MM.1S (cell line): ENCODE measurements around the gene POMC.

Experiments
- DNase-seq: peaks from one replicate; pipeline ENCODE4 v3.0.0-alpha.2; 2015
- H2AFZ ChIP-seq: fragments of 300-600 bp; sonication (generic); 2 replicates; pipeline ENCODE4 v1.6.0; 2016; ENCODE audit warnings: antibody characterized with exemption, low read length
- H3F3A ChIP-seq: fragments of 300-600 bp; sonication (generic); 2 replicates; pipeline ENCODE4 v1.6.1; 2016; ENCODE audit warnings: mild to moderate bottlenecking, antibody characterized with exemption, low read length, moderate library complexity, mixed read lengths; ENCODE audit not compliant: insufficient read depth
- H3K27ac ChIP-seq: fragments of 300-600 bp; sonication (generic); 2 replicates; pipeline ENCODE4 v1.5.1; 2016; ENCODE audit warnings: mild to moderate bottlenecking, low read length
- H3K27me3 ChIP-seq: fragments of 300-600 bp; sonication (generic); replicated peaks from 2 replicates; pipeline ENCODE4 v1.6.0; 2016; ENCODE audit warnings: low read length; ENCODE audit not compliant: insufficient read depth
- H3K36me3 ChIP-seq: fragments of 300-600 bp; sonication (generic); replicated peaks from 2 replicates; pipeline ENCODE4 v1.6.1; 2016; ENCODE audit warnings: mild to moderate bottlenecking, low read length, mixed read lengths; ENCODE audit not compliant: insufficient read depth
- H3K4me1 ChIP-seq: fragments of 300-600 bp; sonication (generic); 2 replicates; pipeline ENCODE4 v1.6.1; 2016; ENCODE audit warnings: low read length, mixed read lengths
- H3K4me2 ChIP-seq: fragments of 300-600 bp; sonication (generic); 2 replicates; pipeline ENCODE4 v1.6.0; 2016; ENCODE audit warnings: low read depth, low read length
- H3K4me3 ChIP-seq: fragments of 300-600 bp; sonication (generic); 2 replicates; pipeline ENCODE4 v1.5.1; 2016; ENCODE audit warnings: low read length, mixed read lengths
- H3K79me2 ChIP-seq: fragments of 300-600 bp; sonication (generic); 2 replicates; pipeline ENCODE4 v1.6.1; 2016; ENCODE audit warnings: mixed run types, low read length, mixed read lengths
- H3K9ac ChIP-seq: fragments of 300-600 bp; sonication (generic); 2 replicates; pipeline ENCODE4 v1.6.1; 2016; ENCODE audit warnings: low read length, mixed read lengths
- H3K9me2 ChIP-seq: fragments of 300-600 bp; sonication (generic); replicated peaks from 2 replicates; pipeline ENCODE4 v1.6.1; 2016; ENCODE audit warnings: mild to moderate bottlenecking, low read length, mixed read lengths; ENCODE audit not compliant: insufficient read depth
- H3K9me3 ChIP-seq: fragments of 300-600 bp; sonication (generic); replicated peaks from 2 replicates; pipeline ENCODE4 v1.6.1; 2016; ENCODE audit warnings: mild to moderate bottlenecking, low read length, mixed read lengths; ENCODE audit not compliant: insufficient read depth
- H4K20me1 ChIP-seq: fragments of 300-600 bp; sonication (generic); 2 replicates; pipeline ENCODE4 v1.6.1; 2016; ENCODE audit warnings: mild to moderate bottlenecking, low read length, moderate library complexity, mixed read lengths; ENCODE audit not compliant: insufficient read depth
- CTCF ChIP-seq: fragments of 300-600 bp; sonication (generic); IDR thresholded peaks from 2 replicates; pipeline ENCODE4 v1.5.1; 2016; ENCODE audit warnings: antibody characterized with exemption, low read length, mixed read lengths
- EZH2 ChIP-seq: fragments of 300-600 bp; sonication (generic); optimal IDR thresholded peaks from 2 replicates; pipeline ENCODE3; 2017; ENCODE audit warnings: low read depth, mild to moderate bottlenecking, antibody characterized with exemption, low read length, mixed read lengths
- EZH2phosphoT487 ChIP-seq: fragments of 300-600 bp; sonication (generic); IDR thresholded peaks from 2 replicates; pipeline ENCODE4 v1.6.1; 2018; ENCODE audit warnings: antibody characterized with exemption, low read length

POMC gene

GRCh38 chr2:25197336-25198208 is 29.2 kb upstream of the POMC start:
- Histone ChIP-seq H2AFZ (no peak overlapping the region), H3K4me1 (no peaks in the 10 kb centered on the region), H3K79me2 (no peaks in the 10 kb centered on the region), H3K27me3 (no peaks in the 10 kb centered on the region), H3K36me3 (no peaks in the 10 kb centered on the region), H3K4me3 (no peak overlapping the region), H3K4me2 (no peak overlapping the region), H3K9me2 (no peaks in the 10 kb centered on the region), H3K27ac (no peak overlapping the region), H3F3A (no peaks in the 10 kb centered on the region), H3K9me3 (no peaks in the 10 kb centered on the region), H3K9ac (no peak overlapping the region), H4K20me1 (no peaks in the 10 kb centered on the region)
- TF ChIP-seq EZH2 (no peak), EZH2phosphoT487 (no peak), CTCF (no peak)
- DNase-seq: no peak

- no peaks in the 10 kb centered on the region for H3K36me3 ChIP-seq
- no peak overlapping the region for H3K4me2 ChIP-seq
- no peak for TF ChIP-seq EZH2phosphoT487
- TF ChIP-seq EZH2: no peak
- TF ChIP-seq CTCF: no peak
- no peak for DNase-seq
- no peaks in the 10 kb centered on the region for H4K20me1 ChIP-seq
- no peaks in the 10 kb centered on the region for H3K79me2 ChIP-seq
- no peaks in the 10 kb centered on the region for H3K9me3 ChIP-seq
- no peaks in the 10 kb centered on the region for H3F3A ChIP-seq
- no peak overlapping the region for H2AFZ ChIP-seq
- no peaks in the 10 kb centered on the region for H3K4me1 ChIP-seq
- H3K27ac ChIP-seq: no peak overlapping the region
- no peaks in the 10 kb centered on the region for H3K9me2 ChIP-seq
- H3K4me3 ChIP-seq: no peak overlapping the region
- no peak overlapping the region for H3K9ac ChIP-seq
- no peaks in the 10 kb centered on the region for H3K27me3 ChIP-seq
Measured at GRCh38 chr2:25194576-25195122, 26.3 kb upstream of the POMC start.

- Histone ChIP-seq H3K27ac (no peak overlapping the region), H3K4me2 (no peak overlapping the region), H3K4me1 (no peaks in the 10 kb centered on the region), H3K79me2 (no peaks in the 10 kb centered on the region), H3K9me3 (no peaks in the 10 kb centered on the region), H3K9me2 (no peaks in the 10 kb centered on the region), H3K27me3 (no peaks in the 10 kb centered on the region), H3K9ac (no peak overlapping the region), H4K20me1 (no peaks in the 10 kb centered on the region), H2AFZ (no peak overlapping the region), H3K36me3 (no peaks in the 10 kb centered on the region), H3F3A (no peaks in the 10 kb centered on the region), H3K4me3 (no peak overlapping the region)
- TF ChIP-seq CTCF: no peak
- TF ChIP-seq EZH2: no peak
- TF ChIP-seq EZH2phosphoT487: no peak
- no peak for DNase-seq
Measured at GRCh38 chr2:25190536-25190935, 22.2 kb upstream of the POMC start.
